H9 (cell line): Measurements from ENCODE around the gene TEX48. TPM values are rescaled to one million over a fixed set of nuclear protein-coding genes. Genes with fewer than 3 reads are reported as not detected.

Experiments used
- DNase-seq: peaks from one replicate; pipeline ENCODE4 v3.0.0-alpha.2; 2017
- H2AFZ ChIP-seq: one replicate; pipeline ENCODE4 v1.6.1; 2013; ENCODE audit warnings: mild to moderate bottlenecking, low read length, control low read depth, moderate library complexity
- H2AK5ac ChIP-seq: 2 replicates; pipeline ENCODE4 v1.6.1; 2013; ENCODE audit warnings: low read length, control low read depth, mixed read lengths; ENCODE audit not compliant: insufficient read length
- H2BK120ac ChIP-seq: one replicate; pipeline ENCODE4 v1.6.1; 2013; ENCODE audit warnings: low read depth, mild to moderate bottlenecking, low read length, control low read depth, inconsistent platforms; ENCODE audit not compliant: poor library complexity, severe bottlenecking
- H2BK12ac ChIP-seq: 2 replicates; pipeline ENCODE4 v1.6.1; 2013; ENCODE audit warnings: low read length, control low read depth, mixed read lengths, low read depth; ENCODE audit not compliant: insufficient read length
- H2BK15ac ChIP-seq: 2 replicates; pipeline ENCODE4 v1.6.1; 2013; ENCODE audit warnings: low read depth, low read length, control low read depth
- H2BK20ac ChIP-seq: one replicate; pipeline ENCODE4 v1.6.1; 2013; ENCODE audit warnings: low read depth, mild to moderate bottlenecking, low read length, control low read depth, inconsistent platforms; ENCODE audit not compliant: poor library complexity, severe bottlenecking
- H2BK5ac ChIP-seq: 2 replicates; pipeline ENCODE4 v1.6.1; 2013; ENCODE audit warnings: low read length, control low read depth, mixed read lengths; ENCODE audit not compliant: insufficient read length
- H3K14ac ChIP-seq: 2 replicates; pipeline ENCODE4 v1.6.1; 2013; ENCODE audit warnings: low read length, control low read depth; ENCODE audit not compliant: insufficient read depth
- H3K18ac ChIP-seq: 2 replicates; pipeline ENCODE4 v1.6.1; 2013; ENCODE audit warnings: low read depth, mild to moderate bottlenecking, mixed read lengths, low read length, control low read depth; ENCODE audit not compliant: insufficient read length
- H3K23ac ChIP-seq: 2 replicates; pipeline ENCODE4 v1.6.1; 2013; ENCODE audit warnings: low read length, control low read depth, mixed read lengths, low read depth; ENCODE audit not compliant: insufficient read length
- H3K23me2 ChIP-seq: 2 replicates; pipeline ENCODE4 v1.6.1; 2013; ENCODE audit warnings: low read depth, mild to moderate bottlenecking, mixed read lengths, low read length, control low read depth; ENCODE audit not compliant: insufficient read length, poor library complexity, severe bottlenecking
- H3K27ac ChIP-seq: 2 replicates; pipeline ENCODE4 v1.5.1; 2013; ENCODE audit warnings: low read length, control low read depth, mixed read lengths, low read depth; ENCODE audit not compliant: insufficient read length
- H3K27me3 ChIP-seq: 2 replicates; pipeline ENCODE4 v1.6.1; 2013; ENCODE audit warnings: low read length, control low read depth, inconsistent platforms; ENCODE audit not compliant: insufficient read depth
- H3K4ac ChIP-seq: 2 replicates; pipeline ENCODE4 v1.6.1; 2013; ENCODE audit warnings: low read depth, mild to moderate bottlenecking, control low read depth, inconsistent platforms, low read length, moderate library complexity
- H3K4me1 ChIP-seq: 2 replicates; pipeline ENCODE4 v1.6.1; 2013; ENCODE audit warnings: low read length, control low read depth, inconsistent platforms; ENCODE audit not compliant: insufficient read depth
- H3K4me2 ChIP-seq: 2 replicates; pipeline ENCODE4 v1.6.1; 2013; ENCODE audit warnings: low read length, control low read depth, mixed read lengths; ENCODE audit not compliant: insufficient read length, insufficient read depth
- H3K56ac ChIP-seq: 2 replicates; pipeline ENCODE4 v1.6.1; 2013; ENCODE audit warnings: low read depth, mild to moderate bottlenecking, mixed read lengths, low read length, control low read depth; ENCODE audit not compliant: insufficient read length
- H3K79me1 ChIP-seq: 2 replicates; pipeline ENCODE4 v1.6.1; 2013; ENCODE audit warnings: low read depth, mild to moderate bottlenecking, moderate library complexity, low read length, control low read depth, inconsistent platforms; ENCODE audit not compliant: insufficient read depth, poor library complexity, severe bottlenecking
- H3K79me2 ChIP-seq: 2 replicates; pipeline ENCODE4 v1.6.1; 2013; ENCODE audit warnings: low read length, control low read depth, inconsistent platforms; ENCODE audit not compliant: insufficient read depth
- H3K9ac ChIP-seq: 2 replicates; pipeline ENCODE4 v1.6.1; 2013; ENCODE audit warnings: low read length, control low read depth, mixed read lengths; ENCODE audit not compliant: insufficient read length; ENCODE audit errors: extremely low read depth
- H3K9me3 ChIP-seq: one replicate; pipeline ENCODE4 v1.6.1; 2013; ENCODE audit warnings: low read depth, low read length, inconsistent platforms; ENCODE audit not compliant: control insufficient read depth
- H3T11ph ChIP-seq: one replicate; pipeline ENCODE4 v1.6.1; 2013; ENCODE audit warnings: mild to moderate bottlenecking, low read length, control low read depth, inconsistent platforms
- H4K20me1 ChIP-seq: one replicate; pipeline ENCODE4 v1.6.1; 2013; ENCODE audit not compliant: control insufficient read depth, insufficient read length, insufficient read depth
- H4K5ac ChIP-seq: 2 replicates; pipeline ENCODE4 v1.6.1; 2013; ENCODE audit warnings: low read depth, mild to moderate bottlenecking, mixed read lengths, low read length, control low read depth; ENCODE audit not compliant: insufficient read length
- H4K8ac ChIP-seq: replicated peaks from 2 replicates; pipeline ENCODE4 v1.6.1; 2013; ENCODE audit warnings: low read length, control low read depth, mixed read lengths, low read depth; ENCODE audit not compliant: insufficient read length
- H4K91ac ChIP-seq: 2 replicates; pipeline ENCODE4 v1.6.1; 2013; ENCODE audit warnings: low read depth, mild to moderate bottlenecking, moderate library complexity, mixed read lengths, low read length, control low read depth; ENCODE audit not compliant: insufficient read length
- H3K27ac Mint-ChIP-seq, 3 experiments: 2 replicates in 2 of 3; 3 replicates in 1 of 3; pipeline ENCODE4 v1.8.0; 2020 to 2021; ENCODE audit warnings: mixed read lengths in 3 of 3, mild to moderate bottlenecking in 1 of 3, moderate library complexity in 1 of 3
- H3K27me3 Mint-ChIP-seq: 2 replicates; pipeline ENCODE4 v1.8.0; 2021; ENCODE audit warnings: low read depth, mild to moderate bottlenecking, moderate library complexity, mixed read lengths
- H3K36me3 Mint-ChIP-seq, 3 experiments: 2 replicates in 2 of 3; 3 replicates in 1 of 3; pipeline ENCODE4 v1.8.0; 2020 to 2021; ENCODE audit warnings: low read depth in 3 of 3, mixed read lengths in 3 of 3; ENCODE audit not compliant: insufficient read depth in 1 of 3
- H3K4me1 Mint-ChIP-seq, 2 experiments: 2 replicates each; pipeline ENCODE4 v1.8.0; 2020; ENCODE audit warnings: mixed read lengths in 2 of 2
- H3K4me3 Mint-ChIP-seq, 2 experiments: 2 replicates in 1 of 2; 3 replicates in 1 of 2; pipeline ENCODE4 v1.8.0; 2020 to 2021; ENCODE audit warnings: mild to moderate bottlenecking in 2 of 2, mixed read lengths in 2 of 2, moderate library complexity in 1 of 2
- H3K9me3 Mint-ChIP-seq, 2 experiments: 2 replicates in 1 of 2; 3 replicates in 1 of 2; pipeline ENCODE4 v1.8.0; 2020; ENCODE audit warnings: mild to moderate bottlenecking in 2 of 2, mixed read lengths in 2 of 2, moderate library complexity in 1 of 2
- WGBS: extraction: QIAGEN DNeasy Blood & Tissue Kit; methylation state at CpG from one replicate; pipeline ENCODE4 v1.1.7; 2013; ENCODE audit warnings: missing lambda C conversion rate, low lambda C conversion rate, mixed read lengths; ENCODE audit not compliant: insufficient read length; ENCODE audit errors: extremely low coverage; 5-methylcytosine and 5-hydroxymethylcytosine counted together
- total RNA-seq: library from RNA; stranded (reverse); gene quantifications from 2 replicates; pipeline ENCODE4 v1.2.1, GENCODE V29; 2021
- TF ChIP-seq, protein P1 (sequence below): fragments of 200-600 bp; sonication (generic); conservative IDR thresholded peaks from 3 replicates; pipeline ENCODE4 v1.8.0; 2021; ENCODE audit warnings: antibody characterized with exemption, mild to moderate bottlenecking

Gene TEX48
- total RNA-seq, 1 experiment from 2014 or later, result not detected

DNA sequence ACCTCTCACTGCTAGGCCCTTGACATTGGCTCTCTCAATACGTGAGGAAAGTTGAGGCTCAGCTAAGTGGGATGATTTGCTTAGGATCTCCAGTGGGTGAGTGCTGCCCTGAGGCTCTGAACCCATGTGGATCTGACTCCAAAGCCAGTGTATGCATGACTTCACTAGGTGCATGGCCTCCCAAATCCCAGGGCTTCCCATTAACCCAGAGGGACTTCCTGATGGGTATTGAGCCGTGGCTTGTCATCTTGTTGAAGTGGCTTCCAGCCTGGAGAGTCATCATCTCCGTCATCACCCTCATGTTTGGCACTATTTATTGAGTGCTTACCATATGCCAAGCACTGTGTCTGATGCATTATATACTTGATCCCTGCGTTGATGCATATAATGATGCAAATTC lies 37.3 kb upstream of the TEX48 start:
- Histone ChIP-seq H3K27ac (no peak overlapping the region), H4K20me1 (no peaks in the 10 kb centered on the region), H3K9me3 (no peaks in the 10 kb centered on the region), H4K8ac (no peak overlapping the region), H3K4me1 (no peaks in the 10 kb centered on the region), H3K9ac (no peak overlapping the region), H3K27me3 (no peaks in the 10 kb centered on the region), H3K23me2 (no peaks in the 10 kb centered on the region), H2BK12ac (no peak overlapping the region), H3K56ac (no peak overlapping the region), H3K79me2 (no peaks in the 10 kb centered on the region), H3K18ac (no peak overlapping the region), H3K79me1 (no peaks in the 10 kb centered on the region), H2AK5ac (no peak overlapping the region), H3T11ph (no peak overlapping the region), H3K4ac (no peak overlapping the region), H2BK5ac (no peak overlapping the region), H2AFZ (no peak overlapping the region), H3K23ac (no peak overlapping the region), H4K5ac (no peak overlapping the region), H3K4me2 (no peak overlapping the region), H3K14ac (no peak overlapping the region), H2BK15ac (no peak overlapping the region), H2BK20ac (no peak overlapping the region), H4K91ac (no peak overlapping the region), H2BK120ac (no peak overlapping the region)
- Mint-ChIP-seq H3K9me3 (peaks cover 0 to 3% of the 10 kb centered on the region in 2 experiments; a peak in 4 of 5 replicates), H3K4me3 (no peak overlapping the region), H3K27ac (no peak overlapping the region), H3K27me3 (peaks cover 88% of the 10 kb centered on the region), H3K4me1 (peaks cover 16 to 24% of the 10 kb centered on the region in 2 experiments), H3K36me3 (no peaks in the 10 kb centered on the region; a peak in 2 of 7 replicates)
- no CpG with 5 or more reads among the region's 4 CpGs for WGBS
- TF ChIP-seq, protein P1, sequence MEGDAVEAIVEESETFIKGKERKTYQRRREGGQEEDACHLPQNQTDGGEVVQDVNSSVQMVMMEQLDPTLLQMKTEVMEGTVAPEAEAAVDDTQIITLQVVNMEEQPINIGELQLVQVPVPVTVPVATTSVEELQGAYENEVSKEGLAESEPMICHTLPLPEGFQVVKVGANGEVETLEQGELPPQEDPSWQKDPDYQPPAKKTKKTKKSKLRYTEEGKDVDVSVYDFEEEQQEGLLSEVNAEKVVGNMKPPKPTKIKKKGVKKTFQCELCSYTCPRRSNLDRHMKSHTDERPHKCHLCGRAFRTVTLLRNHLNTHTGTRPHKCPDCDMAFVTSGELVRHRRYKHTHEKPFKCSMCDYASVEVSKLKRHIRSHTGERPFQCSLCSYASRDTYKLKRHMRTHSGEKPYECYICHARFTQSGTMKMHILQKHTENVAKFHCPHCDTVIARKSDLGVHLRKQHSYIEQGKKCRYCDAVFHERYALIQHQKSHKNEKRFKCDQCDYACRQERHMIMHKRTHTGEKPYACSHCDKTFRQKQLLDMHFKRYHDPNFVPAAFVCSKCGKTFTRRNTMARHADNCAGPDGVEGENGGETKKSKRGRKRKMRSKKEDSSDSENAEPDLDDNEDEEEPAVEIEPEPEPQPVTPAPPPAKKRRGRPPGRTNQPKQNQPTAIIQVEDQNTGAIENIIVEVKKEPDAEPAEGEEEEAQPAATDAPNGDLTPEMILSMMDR, result no peak
- DNase-seq, result no peak
